Activated B cell treated with CpG ODN at 0.5 μM for 24 hours (primary cell): ENCODE measurements around the gene FGFR2. TPM values are rescaled to one million over a fixed set of nuclear protein-coding genes. Genes with fewer than 3 reads are reported as not detected.

Experiments used
- ATAC-seq: fragments of 200-7000 bp; cut with Tn5 transposase; one replicate; pipeline ENCODE4 v1.10.0; 2021; ENCODE audit warnings: low read depth, mild to moderate bottlenecking, moderate library complexity
- CTCF ChIA-PET: fragments of 350-600 bp; sonication (Branson Sonifier 250); formaldehyde crosslinking; loops from one replicate; lab custom pipeline; 2021; ENCODE audit warnings: antibody characterized with exemption; lab: Charles Lee
- POLR2A ChIA-PET: fragments of 350-600 bp; sonication (Branson Sonifier 250); formaldehyde crosslinking; loops from one replicate; lab custom pipeline; 2021; ENCODE audit warnings: antibody characterized with exemption; lab: Charles Lee
- DNase-seq: peaks from one replicate; pipeline ENCODE4 v3.0.0; 2022
- H3K27ac Mint-ChIP-seq: one replicate; pipeline ENCODE4 v1.8.0; 2020; ENCODE audit warnings: mixed read lengths
- H3K27me3 Mint-ChIP-seq: one replicate; pipeline ENCODE4 v1.8.0; 2021; ENCODE audit warnings: mixed read lengths
- H3K36me3 Mint-ChIP-seq: one replicate; pipeline ENCODE4 v1.8.0; 2021; ENCODE audit warnings: low read depth, mixed read lengths
- H3K4me1 Mint-ChIP-seq: one replicate; pipeline ENCODE4 v1.8.0; 2021; ENCODE audit warnings: mixed read lengths
- H3K4me3 Mint-ChIP-seq: one replicate; pipeline ENCODE4 v1.8.0; 2020; ENCODE audit warnings: mild to moderate bottlenecking, mixed read lengths
- H3K9me3 Mint-ChIP-seq: one replicate; pipeline ENCODE4 v1.8.0; 2020; ENCODE audit warnings: mixed read lengths
- CTCF ChIP-seq: fragments of 200-600 bp; IDR thresholded peaks from one replicate; pipeline ENCODE4 v1.8.0; 2022; ENCODE audit warnings: antibody characterized with exemption, mild to moderate bottlenecking
- intact Hi-C: fragments of 100-400 bp; cut with micrococcal nuclease; formaldehyde crosslinking; loops from one replicate; pipeline ENCODE4 v1.15.1; 2024
- total RNA-seq: library from RNA; stranded (reverse); gene quantifications from 2 replicates; pipeline ENCODE4 v1.2.3, GENCODE V29; 2022

FGFR2 gene
- total RNA-seq, 1 donor from 2014 or later, result not detected

DNA sequence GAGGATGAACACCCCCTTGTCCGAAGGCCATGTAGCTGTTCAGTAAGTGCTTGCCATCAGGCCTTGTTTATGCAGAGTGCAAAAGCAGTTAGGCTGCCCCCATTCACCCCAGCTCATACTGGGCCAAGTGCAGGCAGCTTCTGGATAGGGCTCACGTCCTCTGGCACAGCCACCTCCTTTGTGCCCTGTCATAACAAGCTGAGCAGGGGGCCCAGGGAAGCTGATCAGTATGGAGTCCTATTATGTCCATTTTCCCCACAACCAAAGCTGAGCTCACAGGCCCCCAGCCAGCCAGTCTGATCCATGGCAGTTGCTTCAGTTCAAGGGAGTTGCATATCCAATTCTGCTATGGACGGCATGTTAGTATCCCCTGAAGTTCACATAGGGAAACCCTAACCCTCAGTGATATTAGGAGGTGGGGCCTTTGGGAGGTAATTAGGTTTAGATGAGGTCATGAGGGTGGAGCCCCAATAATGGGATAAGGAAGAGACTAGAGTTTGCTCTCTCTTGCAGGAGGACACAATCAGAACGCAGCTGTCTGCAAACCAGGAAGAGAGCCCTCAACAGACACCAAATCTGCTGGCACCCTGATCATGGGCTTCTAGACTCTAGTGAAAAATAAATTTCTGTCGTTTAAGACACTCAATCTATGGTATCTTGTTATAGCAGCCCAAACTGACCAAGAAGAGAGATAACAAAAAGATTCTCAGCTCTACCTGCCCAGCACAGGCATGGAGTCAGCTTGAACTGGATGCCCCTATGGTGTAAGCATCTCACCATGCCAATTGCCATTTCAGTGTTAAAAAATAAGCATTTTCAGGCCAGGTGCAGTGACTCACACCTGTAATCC is 155.9 kb downstream of the FGFR2 start:
- no peaks in the 10 kb centered on the region for H3K4me1 Mint-ChIP-seq
- no peaks in the 10 kb centered on the region for H3K36me3 Mint-ChIP-seq
- no peak for TF ChIP-seq CTCF
- no peaks in the 10 kb centered on the region for H3K9me3 Mint-ChIP-seq
- no peak for ATAC-seq
- no peaks in the 10 kb centered on the region for H3K27me3 Mint-ChIP-seq
- DNase-seq, result no peak
- intact Hi-C loops, result no loop called here
- no peak overlapping the region for H3K27ac Mint-ChIP-seq
- POLR2A ChIA-PET, result no interaction called here
- CTCF ChIA-PET, result no interaction called here
- no peak overlapping the region for H3K4me3 Mint-ChIP-seq

GRCh38 chr10:121440461-121440860 is 157.8 kb downstream of the FGFR2 start:
- intact Hi-C loops, result no loop called here
- ATAC-seq (no peak), DNase-seq (no peak)
- no peaks in the 10 kb centered on the region for H3K9me3 Mint-ChIP-seq
- TF ChIP-seq CTCF, result no peak
- no peaks in the 10 kb centered on the region for H3K27me3 Mint-ChIP-seq
- no peak overlapping the region for H3K4me3 Mint-ChIP-seq
- ChIA-PET POLR2A (no interaction called here), CTCF (no interaction called here)
- no peaks in the 10 kb centered on the region for H3K36me3 Mint-ChIP-seq
- H3K4me1 Mint-ChIP-seq, result no peaks in the 10 kb centered on the region
- no peak overlapping the region for H3K27ac Mint-ChIP-seq

GRCh38 chr10:121438333-121438732 is 159.9 kb downstream of the FGFR2 start:
- CTCF ChIA-PET, result no interaction called here
- Mint-ChIP-seq H3K4me1 (no peaks in the 10 kb centered on the region), H3K27ac (no peak overlapping the region), H3K27me3 (no peaks in the 10 kb centered on the region), H3K36me3 (no peaks in the 10 kb centered on the region), H3K4me3 (no peak overlapping the region), H3K9me3 (no peaks in the 10 kb centered on the region)
- ATAC-seq, result no peak
- POLR2A ChIA-PET, result no interaction called here
- intact Hi-C loops, result no loop called here
- no peak for TF ChIP-seq CTCF
- DNase-seq, result no peak

DNA sequence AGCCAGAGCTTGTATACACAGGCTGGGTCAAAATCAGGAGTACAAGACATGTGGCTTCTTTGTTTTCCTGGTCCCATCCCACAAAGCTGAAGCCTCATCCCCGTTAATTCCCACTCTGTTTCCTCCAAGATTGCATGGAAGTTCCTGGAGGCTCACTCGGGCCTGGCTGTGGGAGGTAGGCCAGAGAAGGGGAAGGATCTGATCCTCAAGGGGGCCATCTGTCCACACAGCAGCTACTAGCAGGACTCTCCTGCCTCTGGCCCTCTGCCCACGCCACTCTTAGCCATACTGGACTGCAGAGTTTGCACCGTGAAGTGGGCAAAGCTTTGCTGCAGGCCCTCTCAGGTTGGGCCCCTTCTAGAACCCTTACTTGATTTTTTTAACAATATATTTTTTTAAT is 160.6 kb downstream of the FGFR2 start:
- ChIA-PET POLR2A (no interaction called here), CTCF (no interaction called here)
- intact Hi-C loops, result no loop called here
- no peak for ATAC-seq
- Mint-ChIP-seq H3K4me3 (no peak overlapping the region), H3K27me3 (no peaks in the 10 kb centered on the region), H3K27ac (no peak overlapping the region), H3K4me1 (no peaks in the 10 kb centered on the region), H3K36me3 (no peaks in the 10 kb centered on the region), H3K9me3 (no peaks in the 10 kb centered on the region)
- TF ChIP-seq CTCF, result no peak
- DNase-seq, result no peak

DNA sequence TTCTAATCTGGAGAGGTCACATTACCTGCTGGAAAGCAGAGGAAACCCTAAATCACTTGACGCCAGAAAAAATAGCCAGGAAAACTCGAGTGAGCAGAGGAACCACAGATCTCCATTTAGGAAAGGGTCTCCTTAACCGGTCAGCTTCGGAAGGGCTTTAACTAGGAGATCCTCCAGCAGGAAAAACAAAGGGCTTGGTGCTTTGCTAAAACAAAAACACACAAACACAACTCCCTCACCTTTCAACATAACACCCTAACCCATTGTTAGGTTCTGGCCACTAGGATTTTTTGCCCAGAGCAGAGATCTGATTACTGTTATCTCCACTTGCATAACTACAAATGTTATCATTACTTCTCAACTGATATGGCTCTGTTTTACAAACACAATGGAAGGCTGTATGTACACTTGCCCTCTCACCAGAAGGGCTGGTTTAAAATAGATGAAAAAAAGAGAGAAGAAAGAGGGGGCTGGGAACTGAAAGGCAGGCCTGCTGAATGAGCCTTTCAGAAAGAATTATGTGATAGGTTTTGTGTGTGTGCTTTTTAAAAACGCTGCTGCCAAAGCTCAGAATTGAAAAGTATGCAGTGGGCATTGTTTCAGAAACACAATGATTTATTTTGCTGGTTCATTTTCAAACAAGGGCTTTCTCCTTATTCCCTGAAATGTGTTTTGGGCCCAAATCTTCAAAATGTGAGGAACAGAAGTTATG is 161.5 kb downstream of the FGFR2 start:
- no peak overlapping the region for H3K27ac Mint-ChIP-seq
- TF ChIP-seq CTCF, result no peak

More for the DNA sequence above, 161.5 kb downstream of the FGFR2 start:
- Mint-ChIP-seq H3K27me3 (no peaks in the 10 kb centered on the region), H3K4me3 (no peak overlapping the region), H3K9me3 (no peaks in the 10 kb centered on the region), H3K4me1 (no peaks in the 10 kb centered on the region), H3K36me3 (no peaks in the 10 kb centered on the region)
- no peak for ATAC-seq
- CTCF ChIA-PET, result no interaction called here
- POLR2A ChIA-PET, result no interaction called here
- intact Hi-C loops, result no loop called here
- DNase-seq, result no peak
